H1 (cell line): ENCODE measurements around the gene HAPLN3. TPM values are rescaled to one million over a fixed set of nuclear protein-coding genes. Genes with fewer than 3 reads are reported as not detected.

Source experiments
- CTCF ChIA-PET: fragments of 300-600 bp; sonication (Branson Sonifier 250); formaldehyde crosslinking; loops from one replicate; lab custom pipeline; 2021; ENCODE audit not compliant: partially characterized antibody; lab: Charles Lee
- POLR2A ChIA-PET: fragments of 300-600 bp; sonication (Branson Sonifier 250); formaldehyde crosslinking; loops from one replicate; lab custom pipeline; 2021; ENCODE audit warnings: inconsistent platforms; ENCODE audit not compliant: partially characterized antibody; lab: Charles Lee
- DNase-seq, 2 experiments: peaks; one replicate each; pipeline versions ENCODE4 v3.0.0 to v3.0.0-alpha.2; 2010 to 2022; ENCODE audit warnings: low spot score in 2 of 2, low read depth in 1 of 2, mixed read lengths in 1 of 2
- FAIRE-seq: peaks from 2 replicates; lab custom pipeline; 2011; peaks lifted over from hg19 to GRCh38; lab: Jason Lieb, UNC
- H2AFZ ChIP-seq: 2 replicates; pipeline ENCODE4 v1.8.1; 2012; ENCODE audit warnings: low read length, inconsistent platforms
- H2AK5ac ChIP-seq: 2 replicates; pipeline ENCODE4 v1.6.1; 2013; ENCODE audit warnings: low read depth, low read length
- H2BK120ac ChIP-seq: replicated peaks from 2 replicates; pipeline ENCODE3; 2013; ENCODE audit warnings: low read depth, low read length, inconsistent platforms
- H2BK12ac ChIP-seq: 2 replicates; pipeline ENCODE4 v1.6.1; 2013; ENCODE audit warnings: low read depth, low read length
- H2BK15ac ChIP-seq: 2 replicates; pipeline ENCODE4 v1.6.1; 2013; ENCODE audit warnings: low read length
- H2BK20ac ChIP-seq: 2 replicates; pipeline ENCODE4 v1.6.1; 2013; ENCODE audit warnings: low read length
- H2BK5ac ChIP-seq: 2 replicates; pipeline ENCODE4 v1.6.1; 2013; ENCODE audit warnings: low read depth, low read length
- H3K14ac ChIP-seq: 2 replicates; pipeline ENCODE4 v1.6.1; 2013; ENCODE audit warnings: inconsistent platforms; ENCODE audit not compliant: insufficient read length
- H3K18ac ChIP-seq: 2 replicates; pipeline ENCODE4 v1.6.1; 2013; ENCODE audit warnings: low read length; ENCODE audit errors: extremely low read depth
- H3K23ac ChIP-seq: 2 replicates; pipeline ENCODE4 v1.6.1; 2013; ENCODE audit warnings: inconsistent platforms; ENCODE audit not compliant: insufficient read length
- H3K23me2 ChIP-seq: 2 replicates; pipeline ENCODE4 v1.6.1; 2013; ENCODE audit warnings: low read depth, low read length
- H3K27ac ChIP-seq: 2 replicates; pipeline ENCODE4 v1.6.1; 2011; ENCODE audit warnings: low read depth, low read length, inconsistent platforms
- H3K27me3 ChIP-seq, 4 experiments: replicated peaks in 1 of 4; 1 replicate in 1 of 4; 2 replicates in 3 of 4; pipeline versions ENCODE4 v1.6.1 to v1.8.1; 2011 to 2013; ENCODE audit warnings: low read length in 3 of 4, mild to moderate bottlenecking in 3 of 4, inconsistent platforms in 2 of 4, mixed read lengths in 2 of 4, moderate library complexity in 1 of 4; ENCODE audit not compliant: control insufficient read depth in 3 of 4, insufficient read depth in 3 of 4; ENCODE audit errors: extremely low read depth in 1 of 4
- H3K36me3 ChIP-seq, 4 experiments: 2 replicates each; pipeline versions ENCODE4 v1.6.1 to v1.8.1; 2011 to 2013; ENCODE audit warnings: mild to moderate bottlenecking in 4 of 4, low read length in 3 of 4, moderate library complexity in 2 of 4, control low read depth in 1 of 4, inconsistent platforms in 1 of 4; ENCODE audit not compliant: insufficient read depth in 4 of 4, control insufficient read depth in 2 of 4
- H3K4ac ChIP-seq: replicated peaks from 2 replicates; pipeline ENCODE3; 2013; ENCODE audit warnings: low read length, low read depth, mixed read lengths, inconsistent platforms; ENCODE audit not compliant: insufficient read length
- H3K4me1 ChIP-seq, 4 experiments: replicated peaks in 1 of 4; 1 replicate in 1 of 4; 2 replicates in 3 of 4; pipeline versions ENCODE4 v1.6.1 to v1.8.1; 2011 to 2013; ENCODE audit warnings: low read length in 3 of 4, inconsistent platforms in 2 of 4, mixed read lengths in 1 of 4; ENCODE audit not compliant: insufficient read depth in 4 of 4, control insufficient read depth in 3 of 4
- H3K4me2 ChIP-seq, 2 experiments: 2 replicates each; pipeline versions ENCODE4 v1.6.1 to v1.8.1; 2011 to 2013; ENCODE audit warnings: low read depth in 2 of 2, low read length in 2 of 2, control low read depth in 1 of 2, inconsistent platforms in 1 of 2, mild to moderate bottlenecking in 1 of 2; ENCODE audit not compliant: insufficient read depth in 1 of 2
- H3K4me3 ChIP-seq, 4 experiments: fragments of 200-600, 300-600 bp in 1 of 4; sonication (generic), shearing (Covaris generic), sonication (Bioruptor Twin) in 1 of 4; 2 replicates each; pipeline versions ENCODE4 v1.5.1 to v1.8.1; 2011 to 2016; ENCODE audit warnings: low read length in 4 of 4, low read depth in 3 of 4, control low read depth in 2 of 4, inconsistent platforms in 2 of 4, mild to moderate bottlenecking in 2 of 4, mixed read lengths in 1 of 4, moderate library complexity in 1 of 4; ENCODE audit not compliant: insufficient read depth in 2 of 4; ENCODE audit errors: extremely low read depth in 1 of 4
- H3K56ac ChIP-seq: replicated peaks from 2 replicates; pipeline ENCODE3; 2013; ENCODE audit warnings: low read depth, mild to moderate bottlenecking, mixed read lengths, low read length, inconsistent platforms; ENCODE audit not compliant: insufficient read length
- H3K79me1 ChIP-seq: 2 replicates; pipeline ENCODE4 v1.6.1; 2013; ENCODE audit warnings: low read depth, low read length, control low read depth
- H3K79me2 ChIP-seq, 2 experiments: 2 replicates each; pipeline versions ENCODE4 v1.6.1 to v1.8.1; 2012 to 2013; ENCODE audit warnings: low read length in 2 of 2, mild to moderate bottlenecking in 2 of 2, inconsistent platforms in 1 of 2; ENCODE audit not compliant: insufficient read depth in 2 of 2, control insufficient read depth in 1 of 2
- H3K9ac ChIP-seq, 4 experiments: replicated peaks in 1 of 4; 1 replicate in 1 of 4; 2 replicates in 3 of 4; pipeline versions ENCODE4 v1.6.1 to v1.8.1; 2011 to 2013; ENCODE audit warnings: low read depth in 3 of 4, low read length in 3 of 4, control low read depth in 2 of 4, mild to moderate bottlenecking in 2 of 4, moderate library complexity in 2 of 4, inconsistent platforms in 1 of 4; ENCODE audit errors: extremely low read depth in 1 of 4
- H3K9me3 ChIP-seq, 2 experiments: 2 replicates each; pipeline versions ENCODE4 v1.6.1 to v1.8.1; 2012 to 2013; ENCODE audit warnings: mild to moderate bottlenecking in 2 of 2, moderate library complexity in 2 of 2, control low read depth in 1 of 2, inconsistent platforms in 1 of 2, low read depth in 1 of 2, low read length in 1 of 2, mixed read lengths in 1 of 2; ENCODE audit not compliant: insufficient read depth in 2 of 2
- H4K20me1 ChIP-seq, 2 experiments: replicated peaks in 1 of 2; 2 replicates each; pipeline versions ENCODE3 to v1.8.1; 2011 to 2013; ENCODE audit warnings: inconsistent platforms in 2 of 2, low read length in 2 of 2, mild to moderate bottlenecking in 1 of 2; ENCODE audit not compliant: insufficient read depth in 2 of 2, control insufficient read depth in 1 of 2
- H4K5ac ChIP-seq: 2 replicates; pipeline ENCODE4 v1.6.1; 2013; ENCODE audit warnings: low read length, low read depth, mixed read lengths, inconsistent platforms; ENCODE audit not compliant: insufficient read length
- H4K8ac ChIP-seq: 2 replicates; pipeline ENCODE4 v1.8.0; 2013; ENCODE audit warnings: mild to moderate bottlenecking, moderate library complexity, low read length, inconsistent platforms; ENCODE audit not compliant: insufficient read depth; ENCODE audit errors: extremely low read depth
- H4K91ac ChIP-seq: replicated peaks from 2 replicates; pipeline ENCODE3; 2013; ENCODE audit warnings: low read length, mixed read lengths, inconsistent platforms; ENCODE audit not compliant: insufficient read length
- ASH2L ChIP-seq: fragments of 200-600, 300-600 bp; sonication (generic); IDR thresholded peaks from one replicate; pipeline ENCODE4 v1.7.1; 2017; ENCODE audit warnings: low read length
- MAFK ChIP-seq: IDR thresholded peaks from 2 replicates; pipeline ENCODE4 v1.6.1; 2012; ENCODE audit warnings: low read depth, mild to moderate bottlenecking, improper control_type of control experiment, low read length
- RBBP5 ChIP-seq: IDR thresholded peaks from 2 replicates; pipeline ENCODE4 v1.7.1; 2012; ENCODE audit warnings: low read depth, mild to moderate bottlenecking, inconsistent platforms, low read length, moderate library complexity, borderline replicate concordance
- RFX5 ChIP-seq: IDR thresholded peaks from 2 replicates; pipeline ENCODE4 v1.6.1; 2011; ENCODE audit warnings: low read depth, low read length, improper control_type of control experiment, borderline replicate concordance
- SAP30 ChIP-seq: fragments of 300-600 bp; sonication (generic); IDR thresholded peaks from 2 replicates; pipeline ENCODE4 v1.7.1; 2012; ENCODE audit warnings: low read length, moderate library complexity, mild to moderate bottlenecking, inconsistent platforms; ENCODE audit not compliant: insufficient read depth, insufficient replicate concordance
- SIRT6 ChIP-seq: IDR thresholded peaks from one replicate; pipeline ENCODE4 v1.7.1; 2012; ENCODE audit warnings: low read length, inconsistent platforms
- SP1 ChIP-seq: IDR thresholded peaks from 2 replicates; pipeline ENCODE4 v1.6.1; 2011; ENCODE audit warnings: low read depth, low read length
- SP4 ChIP-seq: IDR thresholded peaks from 2 replicates; pipeline ENCODE4 v1.6.1; 2012; ENCODE audit warnings: low read length, inconsistent platforms
- SRF ChIP-seq: IDR thresholded peaks from 2 replicates; pipeline ENCODE4 v1.6.1; 2011; ENCODE audit warnings: mild to moderate bottlenecking, low read depth, low read length, moderate library complexity
- TAF1 ChIP-seq: IDR thresholded peaks from 2 replicates; pipeline ENCODE4 v1.6.1; 2011; ENCODE audit warnings: mild to moderate bottlenecking, low read depth, low read length
- TBP ChIP-seq: IDR thresholded peaks from 2 replicates; pipeline ENCODE4 v1.6.1; 2011; ENCODE audit warnings: low read depth, low read length, improper control_type of control experiment
- YY1 ChIP-seq: IDR thresholded peaks from 2 replicates; pipeline ENCODE4 v1.6.1; 2011; ENCODE audit warnings: low read depth, mild to moderate bottlenecking, low read length
- WGBS, 2 experiments: shearing (Covaris generic) in 1 of 2; methylation state at CpG; one replicate each; pipeline versions ENCODE4 v1.1.6 to v1.1.7; 2013 to 2015; ENCODE audit warnings: low lambda C conversion rate in 2 of 2, mixed read lengths in 2 of 2, inconsistent platforms in 1 of 2, low coverage in 1 of 2, missing lambda C conversion rate in 1 of 2; ENCODE audit not compliant: insufficient replicate concordance in 2 of 2, insufficient coverage in 1 of 2, insufficient read length in 1 of 2; ENCODE audit errors: extremely low coverage in 1 of 2, missing lambda C conversion rate in 1 of 2; 5-methylcytosine and 5-hydroxymethylcytosine counted together
- polyA plus RNA-seq, 7 experiments: library from polyadenylated mRNA; depleted of rRNA in 3 of 7; stranded (reverse) in 5 of 7; unstranded in 2 of 7; fragments of >200 nt in 5 of 7; fragments of 200-250 nt in 2 of 7; gene quantifications; 1 replicate in 5 of 7; 2 replicates in 1 of 7; 4 replicates in 1 of 7; pipeline versions ENCODE4 v1.2.1 to v1.2.3, GENCODE V29; 2011 to 2013; ENCODE audit warnings: missing spikeins in 2 of 7, mixed read lengths in 2 of 7
- total RNA-seq: library from RNA; stranded (reverse); fragmentation: NEBNext Ultra II Directional; extraction: Animal tissue kit (Norgen Biotek cat#: 25700); gene quantifications from 2 replicates; pipeline ENCODE4 v1.2.1, GENCODE V29; 2021
- TF ChIP-seq, protein P1 (sequence below): IDR thresholded peaks from 2 replicates; pipeline ENCODE4 v1.6.1; 2011; ENCODE audit warnings: low read length, improper control_type of control experiment
- TF ChIP-seq, protein P2 (sequence below): IDR thresholded peaks from 2 replicates; pipeline ENCODE4 v1.6.1; 2012; ENCODE audit warnings: inconsistent platforms

Gene HAPLN3
- total and polyA plus RNA-seq, 2 of the 8 experiments (the other 6 are each of a cell fraction or from before 2014, with no cell fraction given): 76.2 to 79.7 TPM

DNA sequence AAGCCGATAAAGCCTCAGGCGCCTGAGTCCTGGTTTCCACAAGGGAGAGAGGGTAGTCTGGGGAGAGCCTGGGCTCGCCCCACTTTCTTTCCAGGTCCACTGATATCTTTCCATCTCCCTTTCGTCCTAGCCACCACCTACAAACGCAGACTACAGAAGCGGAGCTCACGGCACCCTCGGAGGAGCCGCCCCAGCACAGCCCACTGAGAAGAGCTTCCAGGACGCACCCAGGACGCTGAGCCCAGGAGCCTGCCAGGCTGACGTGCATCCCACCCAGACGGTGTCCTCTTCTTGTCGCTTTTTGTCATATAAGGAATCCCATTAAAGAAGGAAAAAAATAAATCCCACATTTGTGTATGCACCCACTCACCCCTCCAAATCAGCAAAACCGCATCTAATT lies 21.1 kb downstream of the HAPLN3 start:
- Histone ChIP-seq H4K91ac (no peak overlapping the region), H3K4ac (no peak overlapping the region), H2BK12ac (no peak overlapping the region), H3K4me1 (peaks cover 0 to 6% (median 2%) of the 10 kb centered on the region in 4 experiments; a peak in 4 of 7 replicates), H3K56ac (no peak overlapping the region), H3K9me3 (no peaks in the 10 kb centered on the region), H3K79me2 (no peaks in the 10 kb centered on the region), H3K14ac (no peak overlapping the region), H3K23me2 (no peaks in the 10 kb centered on the region), H2BK15ac (no peak overlapping the region), H2AK5ac (no peak overlapping the region), H3K79me1 (no peaks in the 10 kb centered on the region), H3K4me3 (no peak overlapping the region), H3K9ac (no peak overlapping the region), H3K18ac (no peak overlapping the region), H4K5ac (no peak overlapping the region), H2BK20ac (no peak overlapping the region), H4K8ac (no peak overlapping the region), H3K4me2 (no peak overlapping the region), H2BK120ac (no peak overlapping the region), H2AFZ (no peak overlapping the region), H3K27ac (no peak overlapping the region), H4K20me1 (peaks cover 0 to 2% of the 10 kb centered on the region in 2 experiments), H3K27me3 (no peaks in the 10 kb centered on the region), H3K23ac (no peak overlapping the region), H3K36me3 (peaks cover 0 to 17% (median 5%) of the 10 kb centered on the region in 4 experiments; a peak in 5 of 8 replicates), H2BK5ac (0 out of 2 replicates have a peak overlapping the region, but pooled peaks have one; percentile 9)
- POLR2A ChIA-PET: no interaction called here
- DNase-seq: no peak
- no peak for FAIRE-seq
- CTCF ChIA-PET: interaction anchor here (0.7 to 1.3 kb wide), 3 partner anchors 90 to 304 kb away, joined by 3 to 4 read pairs (median 3); no protein-coding TSS in a partner anchor
- WGBS, 2 experiments: 91% methylated on average over 15 of the region's 15 CpGs; no CpG with 5 or more reads in 1 of the 2 experiments
- no peak for TF ChIP-seq MAFK
- TF ChIP-seq, protein P1, sequence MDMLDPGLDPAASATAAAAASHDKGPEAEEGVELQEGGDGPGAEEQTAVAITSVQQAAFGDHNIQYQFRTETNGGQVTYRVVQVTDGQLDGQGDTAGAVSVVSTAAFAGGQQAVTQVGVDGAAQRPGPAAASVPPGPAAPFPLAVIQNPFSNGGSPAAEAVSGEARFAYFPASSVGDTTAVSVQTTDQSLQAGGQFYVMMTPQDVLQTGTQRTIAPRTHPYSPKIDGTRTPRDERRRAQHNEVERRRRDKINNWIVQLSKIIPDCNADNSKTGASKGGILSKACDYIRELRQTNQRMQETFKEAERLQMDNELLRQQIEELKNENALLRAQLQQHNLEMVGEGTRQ: no peak
- TF ChIP-seq TBP: no peak
- no peak for TF ChIP-seq SP1
- no peak for TF ChIP-seq RFX5
- no peak for TF ChIP-seq RBBP5
- no peak for TF ChIP-seq ASH2L
- TF ChIP-seq SAP30: no peak
- TF ChIP-seq SIRT6: no peak
- no peak for TF ChIP-seq TAF1
- TF ChIP-seq YY1: no peak
- TF ChIP-seq, protein P2, sequence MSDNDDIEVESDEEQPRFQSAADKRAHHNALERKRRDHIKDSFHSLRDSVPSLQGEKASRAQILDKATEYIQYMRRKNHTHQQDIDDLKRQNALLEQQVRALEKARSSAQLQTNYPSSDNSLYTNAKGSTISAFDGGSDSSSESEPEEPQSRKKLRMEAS: no peak
- TF ChIP-seq SRF: no peak
- no peak for TF ChIP-seq SP4
